Nephron progenitor cell (in vitro differentiated cells): Measurements from ENCODE around the gene DPP6.

Experiments used
- DNase-seq: peaks from one replicate; pipeline ENCODE4 v3.0.0; 2021
- H3K27ac Mint-ChIP-seq: 2 replicates; pipeline ENCODE4 v1.8.0; 2021; ENCODE audit warnings: mild to moderate bottlenecking, moderate library complexity, mixed read lengths
- H3K27me3 Mint-ChIP-seq: 2 replicates; pipeline ENCODE4 v1.8.0; 2021; ENCODE audit warnings: mild to moderate bottlenecking, low read depth, mixed read lengths; ENCODE audit not compliant: poor library complexity
- H3K36me3 Mint-ChIP-seq: 2 replicates; pipeline ENCODE4 v1.8.0; 2021; ENCODE audit warnings: low read depth, mixed read lengths
- H3K4me1 Mint-ChIP-seq: 2 replicates; pipeline ENCODE4 v1.8.0; 2021; ENCODE audit warnings: mixed read lengths
- H3K4me3 Mint-ChIP-seq: 2 replicates; pipeline ENCODE4 v1.8.0; 2021; ENCODE audit warnings: mild to moderate bottlenecking, moderate library complexity, mixed read lengths
- H3K9me3 Mint-ChIP-seq: 2 replicates; pipeline ENCODE4 v1.8.0; 2021; ENCODE audit warnings: mild to moderate bottlenecking, moderate library complexity, mixed read lengths
- CTCF ChIP-seq: fragments of 200-600 bp; sonication (generic); IDR thresholded peaks from 2 replicates; pipeline ENCODE4 v1.5.0; 2021; ENCODE audit warnings: antibody characterized with exemption

Gene DPP6

GRCh38 chr7:154905146-154905545, 852.9 kb downstream of the DPP6 start:
- no peak for DNase-seq
- peaks cover 37% of the 10 kb centered on the region for H3K9me3 Mint-ChIP-seq
- peaks cover 8% of the 10 kb centered on the region for H3K27me3 Mint-ChIP-seq
- H3K4me3 Mint-ChIP-seq, result no peak overlapping the region
- H3K27ac Mint-ChIP-seq, result no peak overlapping the region
- H3K36me3 Mint-ChIP-seq, result no peaks in the 10 kb centered on the region
- H3K4me1 Mint-ChIP-seq, result peaks cover 6% of the 10 kb centered on the region
- no peak for TF ChIP-seq CTCF

- Mint-ChIP-seq H3K27me3 (peaks cover 12% of the 10 kb centered on the region), H3K9me3 (peaks cover 39% of the 10 kb centered on the region), H3K4me3 (no peak overlapping the region), H3K4me1 (peaks cover 6% of the 10 kb centered on the region), H3K36me3 (no peaks in the 10 kb centered on the region), H3K27ac (no peak overlapping the region)
- no peak for TF ChIP-seq CTCF
- DNase-seq, result no peak
These were observed 853.4 kb downstream of the DPP6 start for GRCh38 chr7:154905615-154906014.

GRCh38 chr7:154906201-154906600, 854.0 kb downstream of the DPP6 start:
- no peak for TF ChIP-seq CTCF
- DNase-seq, result no peak
- peaks cover 45% of the 10 kb centered on the region for H3K9me3 Mint-ChIP-seq
- peaks cover 6% of the 10 kb centered on the region for H3K4me1 Mint-ChIP-seq
- no peak overlapping the region for H3K4me3 Mint-ChIP-seq
- H3K36me3 Mint-ChIP-seq, result no peaks in the 10 kb centered on the region
- H3K27ac Mint-ChIP-seq, result no peak overlapping the region
- peaks cover 14% of the 10 kb centered on the region for H3K27me3 Mint-ChIP-seq

- no peak for TF ChIP-seq CTCF
- H3K4me3 Mint-ChIP-seq, result no peak overlapping the region
- no peak overlapping the region for H3K27ac Mint-ChIP-seq
- peaks cover 48% of the 10 kb centered on the region for H3K9me3 Mint-ChIP-seq
- no peak for DNase-seq
- peaks cover 6% of the 10 kb centered on the region for H3K4me1 Mint-ChIP-seq
- peaks cover 18% of the 10 kb centered on the region for H3K27me3 Mint-ChIP-seq
- no peaks in the 10 kb centered on the region for H3K36me3 Mint-ChIP-seq
These were observed 854.6 kb downstream of the DPP6 start for GRCh38 chr7:154906736-154907355.

GRCh38 chr7:154907651-154908620, 855.7 kb downstream of the DPP6 start:
- no peak overlapping the region for H3K27ac Mint-ChIP-seq
- DNase-seq, result no peak
- peaks cover 52% of the 10 kb centered on the region for H3K9me3 Mint-ChIP-seq
- H3K4me3 Mint-ChIP-seq, result no peak overlapping the region
- H3K36me3 Mint-ChIP-seq, result no peaks in the 10 kb centered on the region
- TF ChIP-seq CTCF, result no peak
- peaks cover 23% of the 10 kb centered on the region for H3K27me3 Mint-ChIP-seq
- peaks cover 2% of the 10 kb centered on the region for H3K4me1 Mint-ChIP-seq
